SIG-M5 treated with dmso at 0.1 percent for 504 hours (cell line): ENCODE results near the gene GSN.

Experiments used
- DNase-seq: peaks from one replicate; lab custom pipeline; 2025; ENCODE audit not compliant: unreplicated experiment; lab: John Stamatoyannopoulos, UW

The GSN gene

DNA sequence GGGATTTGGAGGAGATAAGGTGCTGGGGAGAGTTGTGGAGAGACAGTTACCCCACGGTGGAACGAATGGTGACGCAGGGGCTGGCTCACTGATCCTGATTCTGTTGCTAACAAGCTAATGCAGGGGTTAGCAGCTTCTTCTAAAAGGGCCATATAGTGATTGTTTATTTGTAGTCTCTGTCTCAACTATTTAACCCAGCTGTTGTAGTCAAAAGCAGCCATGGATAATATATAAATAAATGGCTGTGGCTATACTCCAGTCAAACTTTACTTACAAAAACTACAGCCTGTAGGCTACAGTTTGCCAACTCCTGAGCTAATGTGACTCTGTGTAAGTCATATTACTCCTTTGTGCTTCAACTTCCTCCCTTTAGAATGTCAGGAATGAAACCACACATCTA is 80.3 kb downstream of the GSN start:
- no peak for DNase-seq

DNA sequence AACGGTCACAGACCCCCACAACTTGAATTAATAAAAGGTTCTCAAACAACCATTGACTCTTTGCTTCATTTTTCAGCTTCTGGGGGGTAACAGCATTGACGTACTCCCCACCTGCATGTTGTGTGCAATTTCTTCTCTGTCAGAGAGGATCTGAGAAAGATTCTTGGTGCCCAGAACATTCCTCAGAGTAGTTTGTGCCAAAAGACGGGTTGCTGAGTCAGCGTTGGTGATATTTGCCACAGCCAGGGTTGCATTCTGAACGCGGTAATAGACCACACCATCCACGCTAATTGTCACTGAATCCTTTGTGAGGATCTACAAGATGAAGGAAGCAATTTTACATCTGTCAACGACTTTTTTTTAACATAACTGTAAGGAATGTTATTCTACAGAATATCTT is 81.0 kb downstream of the GSN start:
- DNase-seq = no peak

DNA sequence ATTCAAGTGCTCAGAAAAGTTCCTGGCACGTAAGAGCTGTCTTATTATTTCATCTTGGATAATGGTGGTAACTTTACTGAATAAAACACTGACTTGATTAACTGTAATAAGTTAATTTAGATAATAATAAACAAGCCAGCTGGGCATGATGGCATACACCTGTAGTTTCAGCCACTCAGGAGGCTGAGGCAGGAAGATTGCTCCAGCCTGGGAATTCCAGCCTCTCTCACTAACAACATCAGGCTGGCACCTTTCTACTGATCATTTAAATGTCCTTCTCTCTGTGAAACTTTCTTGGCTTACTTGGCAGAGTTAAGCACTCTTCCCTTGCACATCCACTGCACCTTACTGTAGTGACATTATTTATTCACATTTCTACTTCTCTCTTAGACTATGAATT is 82.1 kb downstream of the GSN start:
- DNase-seq = no peak

DNA sequence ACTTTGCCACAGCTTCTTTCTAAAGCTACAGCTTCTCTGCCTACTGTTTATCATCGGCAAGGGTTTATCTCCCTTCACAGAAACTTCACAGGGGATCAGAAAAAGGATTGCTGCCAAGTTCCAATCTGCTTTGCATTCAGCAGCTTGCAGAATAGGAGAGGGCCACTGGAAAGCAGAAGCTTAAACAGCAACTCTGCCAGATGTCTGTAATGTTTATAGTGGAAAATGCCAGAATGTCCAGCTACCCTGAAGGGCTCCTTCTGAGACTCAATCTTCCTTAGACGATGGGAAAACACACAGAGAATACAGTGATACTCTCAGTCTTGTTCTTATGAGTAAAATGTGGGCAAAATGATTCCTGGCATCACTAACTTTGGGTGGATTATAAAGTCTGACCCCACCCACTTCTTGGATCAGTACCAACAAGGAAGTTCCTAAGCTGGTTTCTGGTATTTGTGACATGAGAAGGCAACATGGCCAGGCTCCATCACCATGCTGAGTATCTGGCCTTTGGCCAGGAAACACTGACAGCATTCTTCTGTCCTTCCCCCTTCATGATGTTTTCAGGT is 83.1 kb downstream of the GSN start:
- no peak for DNase-seq

DNA sequence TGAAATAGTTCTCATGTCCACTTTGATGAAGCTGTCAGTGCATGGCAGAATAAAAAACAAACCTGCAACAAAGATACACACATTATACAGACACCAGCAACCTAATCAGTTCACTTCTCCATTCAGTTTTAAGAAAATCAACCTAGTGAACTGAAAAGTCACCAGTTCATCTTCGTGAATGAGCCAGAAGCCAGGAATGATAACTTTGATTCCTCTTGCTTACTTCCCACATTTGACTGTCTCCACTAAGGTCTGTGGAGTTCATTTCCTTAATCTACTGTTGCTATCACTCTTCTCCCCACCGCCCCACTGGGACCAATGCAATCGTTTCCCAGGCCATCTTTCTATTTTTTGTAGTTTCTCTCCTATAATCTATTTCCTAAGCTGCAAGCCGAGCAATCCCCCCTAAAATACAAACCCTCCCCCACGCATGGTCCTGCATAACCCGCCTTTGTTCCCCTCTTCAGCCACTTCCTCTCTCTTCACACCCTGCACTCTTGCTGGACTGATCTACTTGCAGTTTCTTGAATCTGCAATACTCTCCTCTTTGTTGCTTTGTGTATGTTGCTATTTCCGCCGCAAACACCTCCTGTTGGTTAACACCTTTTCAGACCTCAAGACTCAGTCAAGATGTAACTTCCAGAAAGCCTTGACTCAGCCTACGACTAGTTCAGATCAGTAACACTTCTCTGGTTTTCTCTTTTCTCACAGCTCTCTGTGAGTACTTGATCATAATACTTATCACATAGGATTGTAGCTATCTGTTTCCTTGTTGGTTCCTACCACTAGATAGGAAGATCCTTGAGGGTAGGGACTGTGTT is 85.5 kb downstream of the GSN start:
- DNase-seq = peak; percentile 31

DNA sequence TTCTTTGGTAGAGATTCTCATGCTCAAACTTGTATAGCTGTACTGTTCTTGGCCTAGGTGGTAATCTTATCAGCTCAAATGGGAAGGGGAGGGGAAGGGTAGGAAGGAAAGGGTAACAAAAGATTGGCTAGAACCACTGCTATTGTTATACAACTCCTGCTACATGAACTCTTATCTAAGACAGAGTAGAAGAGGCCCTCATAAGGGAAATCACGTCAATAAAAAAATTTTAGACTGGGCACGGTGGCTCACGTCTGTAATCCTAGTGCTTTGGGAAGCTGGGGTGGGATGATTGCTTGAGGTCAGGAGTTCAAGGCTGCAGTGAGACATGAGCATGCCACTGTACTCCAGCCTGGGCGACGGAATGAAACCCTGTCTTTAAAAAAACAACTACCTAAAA is 86.2 kb downstream of the GSN start:
- no peak for DNase-seq

DNA sequence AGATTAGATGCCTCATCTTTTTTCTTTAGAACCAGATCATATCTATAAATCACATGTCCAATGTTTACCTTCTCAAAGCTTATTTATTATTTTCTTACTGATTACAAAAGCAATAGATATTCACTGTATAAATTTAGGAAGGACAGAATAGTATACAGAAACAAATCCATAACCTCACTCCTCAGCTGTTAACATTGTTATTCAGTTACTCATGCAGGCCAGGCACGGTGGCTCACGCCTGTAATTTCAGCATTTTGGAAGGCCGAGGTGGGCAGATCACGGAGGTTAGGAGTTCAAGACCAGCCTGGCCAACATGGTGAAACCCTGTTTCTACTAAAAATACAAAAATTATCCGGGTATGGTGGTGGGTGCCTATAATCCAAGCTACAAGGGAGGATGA is 86.8 kb downstream of the GSN start:
- DNase-seq = no peak

DNA sequence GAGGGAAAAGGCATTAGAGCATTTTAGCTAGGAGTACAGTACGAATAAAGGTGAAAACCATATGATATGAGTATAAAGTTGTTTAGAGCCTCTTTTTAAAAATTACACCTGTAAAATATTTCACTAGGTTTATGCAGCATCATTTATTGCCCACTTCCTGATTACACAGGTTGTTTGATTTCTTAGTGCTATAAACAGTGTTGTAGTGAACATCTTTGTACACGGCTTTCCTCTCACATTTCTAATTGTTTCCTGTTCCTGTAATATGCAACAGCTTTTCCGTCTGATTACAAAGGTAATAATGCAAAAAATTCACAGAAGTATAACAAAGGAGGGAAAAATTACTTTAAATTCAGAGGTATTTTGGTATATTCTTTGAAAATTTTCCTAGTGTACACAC is 89.0 kb downstream of the GSN start:
- no peak for DNase-seq

DNA sequence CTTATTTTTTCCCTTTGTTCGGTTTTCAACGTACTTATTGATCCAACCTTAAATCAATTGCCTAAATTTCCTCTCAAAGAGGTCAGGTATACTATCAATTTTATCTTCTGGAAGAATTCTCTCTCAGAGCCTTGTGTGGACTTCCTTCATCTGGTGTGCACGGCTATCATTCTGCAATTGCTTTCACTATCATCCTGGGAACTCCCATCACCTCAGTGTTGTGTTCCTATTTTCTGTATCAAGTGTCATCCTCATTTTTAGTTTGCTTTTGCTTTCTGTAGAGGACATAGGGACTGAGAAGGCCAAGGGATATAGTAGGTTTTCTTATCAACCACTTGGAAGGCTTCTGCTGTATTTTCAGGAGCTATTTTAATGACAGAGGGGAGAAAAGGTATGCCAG is 90.8 kb downstream of the GSN start:
- DNase-seq = no peak

DNA sequence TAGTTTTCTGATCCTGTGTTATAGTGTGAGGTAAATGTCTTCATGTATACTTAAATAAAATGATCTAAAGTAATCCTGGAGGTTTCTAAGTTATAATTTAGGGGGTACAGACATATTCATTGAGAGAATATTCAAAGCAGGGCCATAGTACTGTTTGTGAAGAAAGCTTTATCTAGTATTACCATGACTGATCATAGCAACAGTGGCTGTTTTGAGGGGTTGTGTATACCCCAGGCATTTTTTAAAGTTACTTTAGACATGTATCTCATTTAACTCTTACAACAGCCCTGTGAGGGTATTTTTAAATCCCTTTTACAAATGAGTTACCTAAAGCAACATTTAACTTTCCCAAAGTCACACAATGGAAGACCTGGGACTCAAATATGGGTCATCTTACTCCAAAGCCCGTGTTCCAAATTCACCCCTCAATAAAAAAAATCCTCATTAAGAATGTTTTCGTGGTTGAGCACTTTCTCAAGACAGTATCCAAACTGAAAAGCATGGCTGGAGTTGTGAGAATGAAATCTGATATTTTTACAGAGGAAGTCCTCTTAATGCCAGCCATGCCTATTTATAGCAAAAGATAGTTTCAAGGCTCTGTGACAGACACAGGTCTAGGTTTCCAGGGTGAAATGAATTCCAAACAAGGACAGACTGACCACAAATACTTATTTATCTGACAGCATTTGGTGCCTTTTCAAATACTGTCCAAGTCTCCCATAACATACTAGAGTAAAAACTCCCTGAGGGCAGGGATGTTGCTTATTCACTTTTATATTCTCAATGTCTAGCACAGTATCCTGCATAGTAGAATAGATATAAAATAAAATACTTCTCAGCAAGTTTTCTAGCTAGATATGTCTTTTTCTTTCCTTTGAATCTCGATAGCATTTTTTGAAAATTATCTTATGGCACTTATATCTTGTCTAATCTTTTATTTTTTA is 91.7 kb downstream of the GSN start:
- DNase-seq = no peak

DNA sequence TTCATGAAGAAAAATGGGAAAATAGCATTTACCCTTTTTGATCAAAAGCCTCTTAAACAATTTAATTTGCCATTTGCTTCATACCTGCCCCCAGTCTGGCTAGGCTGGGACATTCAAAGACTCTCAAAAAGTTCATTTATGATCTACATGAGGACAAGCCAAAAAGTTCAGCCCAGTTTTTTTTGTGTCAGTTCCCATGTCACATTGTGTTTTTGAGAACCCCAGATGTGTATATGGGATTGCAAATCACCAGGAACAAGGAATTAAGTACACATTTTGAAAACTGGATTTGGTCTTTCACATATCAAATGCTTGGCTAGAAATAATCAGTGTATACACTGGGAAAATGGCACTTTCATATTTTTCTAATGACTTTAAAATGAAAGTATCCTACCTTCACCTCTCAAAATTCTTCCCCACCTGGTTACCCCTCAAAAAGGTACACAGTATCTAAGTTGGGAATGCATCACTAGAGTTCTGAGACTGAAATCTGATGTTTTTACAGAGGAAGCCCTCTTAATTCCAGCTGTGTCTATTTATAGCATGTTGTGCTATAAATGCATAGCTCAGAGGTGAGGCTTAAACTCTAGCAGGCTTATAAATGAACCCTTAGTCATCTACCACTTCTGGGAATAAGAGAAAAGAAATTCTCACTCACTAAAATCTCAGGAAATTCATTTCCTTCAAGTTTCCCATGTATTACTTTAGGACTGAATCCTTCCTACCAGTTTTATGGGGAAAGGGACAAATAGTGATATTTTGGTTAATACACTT is 92.8 kb downstream of the GSN start:
- no peak for DNase-seq

DNA sequence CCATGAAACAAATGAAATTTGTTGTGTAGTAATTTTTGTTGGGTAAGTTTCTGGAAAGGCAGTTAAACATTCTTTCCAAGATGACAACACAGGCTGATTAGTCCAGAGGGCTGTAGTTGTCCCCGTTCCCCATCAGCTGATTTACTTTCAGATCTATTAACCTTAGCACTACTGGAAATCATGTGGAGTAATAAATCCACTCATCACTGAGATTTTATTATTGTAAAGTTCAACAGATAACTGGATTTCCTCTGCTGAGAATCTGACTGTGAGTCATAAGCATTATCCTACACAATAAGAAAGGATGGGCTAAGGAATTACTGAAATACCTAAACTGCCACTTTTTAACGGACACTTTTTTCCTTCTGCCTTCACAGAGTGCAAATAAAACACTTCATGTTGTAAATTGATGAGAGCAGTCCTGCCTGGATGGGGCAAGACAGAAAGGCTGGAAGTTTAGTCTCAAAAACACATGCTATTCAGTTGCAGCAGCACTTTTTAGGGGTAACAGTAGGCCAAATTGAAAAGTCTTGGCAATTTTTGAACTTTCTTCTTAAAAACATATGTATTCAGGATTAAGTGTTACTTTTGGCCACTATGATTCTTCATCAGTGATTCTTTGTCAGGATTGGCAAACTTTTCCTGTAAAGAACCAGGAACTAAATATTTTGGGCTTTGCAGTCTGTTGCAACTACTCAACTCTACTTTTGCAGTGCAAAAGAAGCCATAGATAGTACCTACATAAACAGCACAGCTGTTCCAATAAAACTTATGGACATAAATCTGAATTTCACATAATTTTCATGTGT is 95.1 kb downstream of the GSN start:
- DNase-seq = no peak

DNA sequence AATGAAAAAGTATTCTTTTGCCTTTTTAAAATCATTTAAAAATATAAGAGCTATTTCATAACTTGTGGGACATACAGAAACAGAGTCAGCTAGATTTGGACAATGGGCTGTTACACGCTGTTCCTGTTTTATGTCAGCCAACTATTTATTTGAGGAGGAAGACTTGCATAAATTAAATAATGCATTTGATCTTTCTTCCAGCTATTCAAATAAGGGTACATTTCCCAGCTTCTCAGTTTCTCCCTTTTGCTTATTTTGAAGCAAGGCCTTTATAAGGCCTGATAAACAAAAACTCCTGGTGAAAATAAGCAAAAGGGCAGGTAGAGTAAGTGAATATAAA is 95.6 kb downstream of the GSN start:
- DNase-seq = no peak

DNA sequence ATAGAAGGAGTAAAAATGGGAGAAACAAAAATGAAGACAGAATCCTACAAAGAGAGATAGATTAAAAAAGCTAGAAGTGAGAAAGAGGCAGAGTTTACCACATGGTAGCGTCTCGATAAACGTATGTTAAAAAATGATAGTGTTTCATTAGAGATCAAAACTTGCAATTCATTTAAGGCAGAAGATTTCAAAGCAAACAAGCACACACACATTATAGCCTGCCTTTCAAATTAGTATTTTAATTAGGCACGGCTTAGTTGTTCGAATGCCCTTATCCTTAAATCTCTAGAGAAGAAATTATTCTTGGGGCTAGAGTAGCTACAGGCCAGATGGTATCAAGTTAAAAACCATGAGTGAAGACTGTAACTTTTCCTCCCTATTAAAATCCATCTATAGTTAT is 96.1 kb downstream of the GSN start:
- DNase-seq = no peak

DNA sequence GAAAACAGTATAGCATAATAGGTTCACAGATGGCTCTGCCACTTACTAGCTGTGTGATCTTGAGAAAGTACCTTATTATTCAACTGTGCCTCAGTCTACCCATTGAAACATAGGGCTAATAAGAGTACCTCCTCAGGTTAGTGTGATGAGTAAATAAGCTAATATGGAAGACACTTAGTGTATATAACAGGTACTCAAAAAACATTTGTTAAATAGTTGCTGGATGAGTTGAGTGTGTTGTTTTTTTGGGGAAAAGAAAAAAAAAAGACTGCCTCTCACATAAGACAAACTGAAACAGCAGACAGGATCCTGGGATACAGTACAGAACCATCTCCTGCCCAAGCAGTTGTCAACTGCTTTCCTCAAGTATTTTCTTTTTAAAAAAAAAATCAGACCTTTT is 96.9 kb downstream of the GSN start:
- no peak for DNase-seq

DNA sequence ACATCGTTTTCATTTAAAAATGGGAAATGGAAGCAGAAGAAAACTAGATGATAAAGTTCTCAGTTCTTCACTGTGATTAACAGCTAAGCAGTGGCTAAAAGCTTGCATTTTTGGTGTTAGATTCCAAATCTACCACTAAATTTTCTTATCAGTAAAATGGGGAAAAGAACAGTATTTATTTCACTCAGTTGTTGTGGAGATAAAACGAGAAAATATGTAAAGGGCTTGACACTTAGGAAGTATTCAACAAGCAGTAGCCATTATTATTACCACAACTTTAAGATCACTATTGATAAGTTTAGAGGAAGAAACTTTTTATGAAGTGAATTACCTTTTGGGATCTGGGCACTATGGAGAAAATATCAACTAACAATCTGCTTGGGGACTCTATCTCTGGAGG is 97.6 kb downstream of the GSN start:
- DNase-seq = no peak

DNA sequence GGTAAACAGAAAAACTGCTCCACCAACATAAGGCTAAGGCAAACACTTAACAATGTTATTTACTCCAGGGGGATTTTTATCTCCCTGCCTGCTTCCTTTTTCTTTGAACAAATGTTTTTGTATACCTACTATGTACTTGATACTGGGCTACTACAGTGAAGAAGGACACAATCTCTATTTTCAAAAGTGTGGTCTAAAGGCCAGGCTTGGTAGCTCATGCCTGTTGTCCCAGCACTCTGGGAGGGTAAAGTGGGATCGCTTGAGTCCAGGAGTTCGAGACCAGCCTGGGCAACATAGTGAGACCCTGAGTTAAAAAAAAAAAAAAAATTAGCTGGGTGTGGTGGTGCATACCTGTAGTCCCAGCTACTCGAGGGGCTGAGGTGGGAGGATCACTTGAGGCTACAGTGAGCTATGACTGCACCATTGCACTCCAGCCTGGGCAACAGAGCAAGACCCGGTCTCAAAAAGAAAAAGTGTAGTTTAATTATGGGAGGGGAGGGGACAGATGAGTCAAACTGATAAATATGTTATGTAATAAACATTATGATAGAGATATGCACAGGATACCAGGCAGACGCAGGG is 98.7 kb downstream of the GSN start:
- DNase-seq = no peak

DNA sequence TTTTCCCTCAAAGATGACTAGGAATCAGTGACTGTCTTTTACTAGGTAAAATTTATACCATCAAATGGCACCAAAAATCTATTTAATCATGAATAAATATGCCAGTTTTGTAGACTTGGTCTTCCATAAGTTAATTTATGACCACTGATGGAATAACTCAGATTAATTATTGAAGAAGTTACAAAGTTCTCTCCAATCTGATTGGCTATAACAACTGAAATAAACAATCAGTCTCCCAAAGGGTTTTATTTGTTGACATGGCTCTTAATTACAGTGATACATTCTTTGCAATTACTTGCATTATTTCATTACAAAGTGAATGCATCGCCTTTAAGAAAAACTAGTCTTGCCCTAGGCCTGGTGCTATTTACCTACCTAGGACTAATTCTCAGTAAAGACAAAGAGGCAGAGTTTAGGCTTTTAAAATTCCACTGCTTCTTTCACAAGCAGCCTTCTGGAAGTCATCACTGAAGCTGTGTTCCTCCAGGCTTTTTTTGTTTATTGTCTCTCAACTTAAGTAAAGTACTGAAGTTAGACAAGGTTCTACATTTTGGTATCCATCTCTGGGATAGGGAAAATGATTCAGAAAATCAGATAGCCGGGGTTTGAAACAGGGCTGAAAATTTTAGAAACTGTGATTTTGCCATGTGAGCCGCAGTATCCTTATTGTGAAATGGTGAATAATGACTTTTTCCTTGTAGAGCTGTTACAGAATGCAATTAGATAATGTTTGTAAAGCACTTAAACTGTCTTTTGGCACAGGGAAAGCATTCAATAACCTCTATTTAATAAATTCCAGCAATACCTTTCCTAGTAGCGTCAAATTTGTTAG is 99.6 kb downstream of the GSN start:
- DNase-seq = no peak

DNA sequence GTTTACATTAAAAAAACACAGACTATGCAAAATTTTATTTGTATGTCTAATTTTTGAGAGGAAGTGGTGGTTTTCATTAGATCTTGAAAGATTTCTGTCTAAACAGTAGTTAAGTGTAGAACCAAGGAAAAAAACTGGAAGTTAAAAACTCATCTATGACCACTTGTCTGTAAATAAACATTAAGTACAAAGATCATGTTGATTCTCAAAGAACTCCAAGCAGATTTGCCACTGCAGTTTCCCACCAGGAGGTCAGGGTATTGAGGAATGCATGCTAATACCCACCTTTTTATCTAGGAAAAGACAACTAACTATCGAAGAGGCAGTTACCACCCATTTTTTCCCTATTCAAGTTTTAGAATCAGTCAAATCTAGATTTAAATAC is 100.2 kb downstream of the GSN start:
- DNase-seq = no peak
